HG02571 (cell line): ENCODE measurements around the gene CCR9.
"Not testable (repeated sequence)": the region's sequence is repeated elsewhere in the genome, so short reads cannot be mapped to it uniquely, and the experiment has no call there.

Experiments used
- ATAC-seq: cut with Tn5 transposase; IDR thresholded peaks from one replicate; pipeline ENCODE4 v1.9.1; 2021; ENCODE audit warnings: mild to moderate bottlenecking, moderate library complexity; ENCODE audit not compliant: unreplicated experiment

Gene CCR9, protein sequence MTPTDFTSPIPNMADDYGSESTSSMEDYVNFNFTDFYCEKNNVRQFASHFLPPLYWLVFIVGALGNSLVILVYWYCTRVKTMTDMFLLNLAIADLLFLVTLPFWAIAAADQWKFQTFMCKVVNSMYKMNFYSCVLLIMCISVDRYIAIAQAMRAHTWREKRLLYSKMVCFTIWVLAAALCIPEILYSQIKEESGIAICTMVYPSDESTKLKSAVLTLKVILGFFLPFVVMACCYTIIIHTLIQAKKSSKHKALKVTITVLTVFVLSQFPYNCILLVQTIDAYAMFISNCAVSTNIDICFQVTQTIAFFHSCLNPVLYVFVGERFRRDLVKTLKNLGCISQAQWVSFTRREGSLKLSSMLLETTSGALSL

DNA sequence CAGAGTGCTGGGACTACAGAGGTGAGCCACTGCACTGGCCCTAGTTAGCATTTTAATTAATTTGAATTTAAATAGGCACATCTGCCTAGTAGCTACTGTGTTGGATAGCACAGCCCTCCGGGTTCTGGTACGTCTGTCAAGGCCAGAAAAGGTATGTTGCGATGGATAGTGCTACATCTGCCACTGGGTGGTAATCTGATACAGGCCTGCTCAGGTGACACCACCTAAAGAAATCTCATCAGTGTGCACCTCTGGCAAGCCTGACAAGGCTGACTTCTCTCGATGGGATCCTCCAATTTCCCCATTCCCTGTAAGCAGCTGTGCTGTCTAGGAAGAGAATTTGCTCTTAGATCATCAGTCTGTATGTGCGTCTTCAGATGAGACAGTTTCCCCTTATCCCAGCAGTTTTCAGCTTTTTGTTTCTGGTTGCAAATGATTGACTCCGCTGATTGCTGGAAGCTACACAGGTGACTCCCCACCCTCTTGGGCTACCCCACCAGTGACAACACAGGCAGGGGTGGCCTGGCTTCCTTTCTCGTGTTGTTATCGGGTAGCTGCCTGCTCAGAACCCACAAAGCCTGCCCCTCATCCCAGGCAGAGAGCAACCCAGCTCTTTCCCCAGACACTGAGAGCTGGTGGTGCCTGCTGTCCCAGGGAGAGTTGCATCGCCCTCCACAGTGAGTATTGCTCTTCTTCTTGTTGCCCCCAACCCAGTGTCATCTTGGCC, at the start of gene CCR9:
Gene CCR9, plus strand, starts transcription at position 565 of the 727 bp plus-strand sequence. CDS start 8,391 bp downstream, outside the sequence.
- ATAC-seq, result no peak

DNA sequence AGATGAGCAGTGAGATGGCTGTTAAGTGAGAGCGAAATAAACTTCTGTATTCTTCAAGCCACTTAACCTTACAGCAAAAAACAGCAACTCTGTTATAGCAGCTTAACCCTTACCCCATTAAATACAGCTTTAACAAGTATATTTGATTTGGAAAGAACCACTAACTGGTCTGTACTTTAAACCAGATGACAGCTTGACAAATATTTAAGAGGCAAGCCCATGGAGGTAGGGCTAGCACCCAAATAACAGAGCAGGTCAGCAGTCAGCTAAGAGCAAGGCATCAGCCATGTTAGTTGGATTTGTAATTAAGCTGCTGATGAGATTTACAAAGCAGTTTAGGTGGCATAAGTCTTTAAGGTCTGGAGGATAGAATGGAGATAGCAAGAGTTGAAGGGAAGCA, 47.9 kb upstream of the CCR9 start:
- ATAC-seq, result no peak

DNA sequence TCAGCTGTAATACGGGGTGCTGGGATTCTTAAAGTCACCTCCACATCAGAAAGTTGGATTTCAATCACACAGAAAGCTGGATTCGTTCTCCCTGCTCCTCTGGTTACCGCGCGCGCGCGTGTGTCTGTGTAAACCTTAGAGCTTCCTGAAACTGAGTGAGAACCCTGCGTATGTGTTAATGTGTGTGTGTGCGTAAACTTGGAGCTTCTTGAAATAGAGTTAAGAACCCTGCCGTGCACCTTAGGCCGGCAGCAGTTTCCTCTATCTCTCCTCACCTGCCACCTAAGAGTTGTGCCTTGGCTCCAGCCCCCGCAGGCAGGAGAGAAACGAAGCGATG, 45.0 kb upstream of the CCR9 start:
- ATAC-seq, result peak; percentile 15

DNA sequence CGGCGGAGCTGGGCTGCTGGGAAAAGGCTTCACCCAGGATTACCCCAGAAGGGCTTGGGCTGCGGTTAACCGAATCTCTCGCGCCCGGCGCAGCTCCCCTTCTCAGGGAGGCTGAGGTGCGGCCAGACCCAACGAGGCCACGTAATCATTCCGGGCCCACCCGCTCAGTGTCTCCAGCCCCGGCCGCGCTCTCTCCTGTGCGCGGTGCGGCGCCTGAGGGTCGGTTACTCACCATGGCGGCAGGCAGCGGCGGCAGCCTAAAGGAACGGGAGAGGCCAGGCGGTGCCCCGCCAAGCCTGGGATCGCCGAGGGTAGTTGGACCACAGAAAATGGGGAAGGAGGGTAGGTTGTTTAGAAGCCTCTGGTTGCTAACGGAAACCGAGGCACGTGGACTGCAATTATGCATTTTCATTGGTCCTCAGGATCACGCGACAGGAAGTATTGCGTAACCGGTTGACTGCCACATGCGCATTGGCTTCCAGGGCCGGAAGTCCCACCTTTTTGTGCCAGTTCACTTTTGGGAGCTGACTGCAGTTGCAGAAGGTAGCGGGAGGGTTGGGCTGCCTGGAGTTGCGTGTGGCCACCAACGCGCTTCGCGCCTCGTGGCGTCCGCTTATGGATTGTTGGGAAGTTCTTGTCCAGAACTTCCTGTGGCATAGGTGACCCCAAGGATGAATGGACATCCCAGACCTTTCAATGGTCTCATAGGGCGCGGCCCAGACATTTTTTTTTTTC, 44.4 kb upstream of the CCR9 start, which contains the start of gene LZTFL1:
Gene LZTFL1, minus strand, starts transcription at position 363 of the 735 bp plus-strand sequence. Its CDS starts 128 bp downstream, at position 235.
- ATAC-seq, result peak; percentile 93

DNA sequence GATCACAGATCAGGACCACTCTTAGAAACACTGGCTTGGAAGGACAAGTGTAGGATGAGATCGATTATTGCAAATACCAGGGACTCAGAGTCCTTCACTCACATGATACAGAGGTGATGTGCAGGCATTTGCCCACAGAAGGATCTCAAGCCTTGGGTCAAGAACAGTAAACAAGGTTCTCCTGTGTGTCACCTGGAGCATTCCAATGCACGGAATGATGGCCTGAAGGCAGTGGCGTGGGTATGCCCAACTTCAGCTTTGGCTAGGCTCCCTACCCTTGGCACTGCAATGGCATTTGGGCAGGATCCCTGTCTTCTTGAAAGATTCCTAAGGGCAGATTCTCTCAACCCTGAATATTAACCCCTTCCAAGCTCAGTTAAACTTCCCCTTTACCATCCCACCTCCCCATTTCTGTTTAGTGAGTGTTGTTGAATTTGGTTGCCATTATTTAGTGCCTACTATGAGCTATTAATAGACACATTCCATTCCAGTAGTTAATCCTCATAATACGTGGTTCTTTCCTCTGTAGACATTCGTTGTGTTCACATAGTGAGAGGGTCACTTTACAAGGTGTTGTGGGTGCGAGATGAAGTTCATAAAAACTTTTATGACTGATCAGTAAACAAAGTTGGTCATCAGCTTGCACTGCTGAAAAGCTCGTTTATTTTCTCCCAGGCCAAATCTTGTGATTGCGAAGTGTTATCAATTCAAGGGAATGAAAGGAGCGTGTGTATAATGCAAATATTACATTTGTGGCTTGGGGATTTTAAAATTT, 43.3 kb upstream of the CCR9 start:
- no peak for ATAC-seq

DNA sequence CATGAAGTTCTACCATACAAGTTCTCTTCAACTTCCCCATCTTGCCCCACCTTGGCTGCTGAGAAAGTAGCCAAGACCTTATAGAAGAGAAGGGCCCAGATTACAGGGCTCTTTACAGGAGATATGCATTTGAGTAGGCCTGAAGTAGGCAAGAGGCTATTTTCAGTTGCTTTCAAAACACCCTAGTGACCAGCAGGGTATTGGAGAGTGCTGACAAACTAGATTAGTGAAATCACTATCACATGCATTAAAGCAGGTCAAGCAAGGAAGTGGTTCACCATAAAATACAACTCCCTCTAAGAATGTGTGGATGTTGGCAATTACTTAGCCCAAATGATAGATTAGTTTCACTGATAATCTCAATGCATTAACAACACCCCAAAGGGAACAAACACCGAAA, 41.7 kb upstream of the CCR9 start:
- no peak for ATAC-seq

DNA sequence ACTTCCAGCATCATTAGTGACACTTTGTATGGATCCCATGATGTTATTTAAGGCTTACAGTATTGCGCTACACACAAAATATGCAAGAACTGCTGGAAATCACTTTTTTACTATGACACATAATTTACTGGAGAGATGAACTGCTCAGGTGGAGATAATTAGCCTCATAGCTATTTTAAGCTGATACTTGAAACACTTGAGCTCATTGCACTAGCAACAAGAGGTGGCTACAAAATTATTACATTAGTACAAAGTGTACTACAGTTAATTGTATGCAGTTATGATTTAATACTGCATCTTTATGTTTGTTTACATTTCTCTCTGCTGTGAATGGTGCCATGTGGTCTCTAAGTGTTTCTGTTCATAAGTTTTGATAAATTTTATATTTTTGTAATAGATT, 38.0 kb upstream of the CCR9 start:
- no peak for ATAC-seq

DNA sequence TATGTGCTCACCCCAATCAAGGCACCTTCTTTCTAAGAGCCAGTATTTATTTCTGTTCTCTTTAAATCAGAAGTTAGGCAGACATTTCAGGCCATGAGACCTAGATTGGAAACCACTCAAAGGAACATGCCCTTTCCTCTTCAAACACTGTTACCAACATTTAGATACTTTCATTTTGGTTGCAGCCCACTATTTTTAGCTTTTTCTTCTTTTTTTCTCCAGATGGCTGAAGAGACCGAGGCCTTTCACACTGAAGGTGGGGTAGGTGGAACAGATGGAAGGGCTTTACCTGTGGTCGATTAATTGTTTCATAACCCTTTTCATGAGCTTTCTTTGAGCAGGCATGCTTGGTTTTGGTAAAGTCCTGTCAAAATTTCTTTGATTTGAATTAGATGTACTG, 33.5 kb upstream of the CCR9 start:
- no peak for ATAC-seq

DNA sequence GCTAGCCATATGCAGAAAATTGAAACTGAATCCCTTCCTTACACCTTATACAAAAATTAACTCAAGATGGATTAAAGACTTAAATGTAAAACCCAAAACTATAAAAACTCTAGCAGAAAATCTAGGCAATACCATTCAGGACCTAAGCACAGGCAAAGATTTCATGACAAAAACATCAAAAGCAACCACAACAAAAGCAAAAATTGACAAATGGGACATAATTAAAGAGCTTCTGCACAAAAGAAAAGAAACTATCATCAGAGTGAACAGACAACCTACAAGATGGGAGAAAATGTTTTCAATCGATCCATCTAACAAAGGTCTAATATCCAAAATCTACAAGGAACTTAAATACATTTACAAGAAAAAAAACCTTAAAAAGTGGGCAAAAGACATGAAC, 30.0 kb upstream of the CCR9 start:
- not testable (repeated sequence) for ATAC-seq

DNA sequence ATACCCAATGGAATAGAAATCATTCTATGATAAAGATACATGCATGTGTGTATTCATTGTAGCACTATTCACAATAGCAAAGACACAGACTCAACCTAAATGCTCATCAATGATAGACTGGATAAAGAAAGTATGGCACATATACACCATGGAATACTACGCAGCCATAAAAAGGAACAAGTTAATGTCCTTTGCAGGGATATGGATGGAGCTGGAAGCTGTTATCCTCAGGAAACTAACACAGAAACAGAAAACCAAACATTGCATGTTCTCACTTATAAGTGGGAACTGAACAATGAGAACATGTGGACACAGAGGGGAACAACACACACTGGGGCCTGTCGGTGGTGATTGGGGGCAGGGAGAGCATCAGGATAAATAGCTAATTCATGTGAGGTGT, 29.3 kb upstream of the CCR9 start:
- not testable (repeated sequence) for ATAC-seq

DNA sequence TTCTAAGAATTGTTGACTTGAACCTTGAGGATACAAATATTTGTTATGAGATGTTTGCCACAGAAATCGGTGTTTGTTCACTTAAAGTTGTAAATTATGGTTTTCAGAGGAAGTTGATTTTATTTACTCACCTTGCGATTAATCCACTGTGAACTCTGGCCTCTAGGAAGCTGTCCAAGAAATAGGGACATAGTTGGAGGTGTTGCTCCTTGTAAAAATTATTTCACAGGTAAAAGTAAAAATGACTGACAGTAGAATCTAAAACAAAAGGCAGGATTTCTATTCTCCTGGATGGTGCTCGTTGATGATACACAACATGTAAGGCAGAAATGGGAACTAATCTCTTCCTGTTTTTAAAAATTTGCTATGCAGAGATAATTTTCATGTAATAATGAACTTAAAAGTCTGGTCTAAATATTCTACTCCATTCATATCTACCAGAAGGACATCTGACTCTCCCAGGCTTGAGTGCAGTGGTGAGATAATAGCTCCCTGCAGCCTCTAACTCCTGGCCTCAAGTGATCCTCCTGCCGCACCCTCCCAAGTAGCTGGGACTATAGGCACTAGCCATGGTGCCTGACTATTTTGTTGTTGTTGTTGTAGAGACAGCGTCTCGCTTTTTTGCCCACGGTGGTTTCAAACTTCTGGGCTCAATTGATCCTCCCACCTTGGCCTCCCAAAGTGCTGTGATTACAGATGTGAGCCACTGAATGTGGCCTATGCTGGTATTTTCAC, 27.4 kb upstream of the CCR9 start:
- no peak for ATAC-seq

DNA sequence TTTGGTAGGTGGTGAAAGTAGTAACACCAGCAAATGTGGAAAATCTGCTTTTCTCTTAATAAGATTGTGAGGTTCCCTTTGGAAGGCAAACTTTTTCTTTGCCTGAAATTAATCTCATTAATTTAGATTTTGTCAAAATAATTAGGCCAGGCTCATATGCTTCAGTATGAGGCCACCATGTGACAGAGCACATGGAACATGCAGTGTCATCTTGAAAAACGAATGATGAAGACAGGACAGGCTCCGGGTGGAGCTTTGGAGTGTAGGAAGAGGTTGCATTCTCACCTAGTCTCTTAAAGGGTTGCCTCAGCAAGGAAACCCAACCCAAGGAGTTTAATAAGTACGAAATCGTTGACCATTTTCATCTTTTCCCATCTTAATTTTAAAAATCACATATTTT, 25.9 kb upstream of the CCR9 start:
- no peak for ATAC-seq

DNA sequence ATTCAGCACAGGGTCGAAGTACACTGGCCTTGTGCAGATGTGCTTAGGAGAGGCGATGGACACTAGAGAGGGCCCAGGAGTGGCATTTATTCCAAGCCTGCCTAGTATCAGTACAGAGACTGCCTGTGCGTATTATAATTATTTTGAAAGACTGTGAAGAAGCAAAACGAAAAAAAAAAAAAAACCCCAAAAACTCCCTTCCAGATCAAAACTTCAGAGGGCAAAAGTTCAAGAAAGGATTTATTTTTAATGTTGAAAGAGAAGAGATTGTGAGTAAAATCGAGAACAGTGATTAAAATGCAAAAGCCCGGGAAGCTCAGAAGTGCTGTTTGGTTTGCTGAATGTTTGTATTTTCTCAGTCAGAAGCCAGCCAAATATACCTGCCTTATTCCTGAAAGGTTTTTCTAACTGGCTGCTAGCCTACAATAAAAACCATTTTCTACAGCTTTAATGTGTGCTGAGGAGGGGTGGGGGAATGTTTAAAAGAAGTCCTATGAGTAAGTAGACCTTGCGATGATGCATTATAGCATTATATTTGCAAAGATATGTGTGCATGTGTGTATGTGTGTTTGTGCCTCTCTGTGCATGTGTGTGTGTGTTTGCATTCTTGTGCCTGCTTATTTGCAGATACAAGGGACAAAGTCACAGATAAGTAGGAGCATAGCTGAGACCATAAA, 25.2 kb upstream of the CCR9 start:
- no peak for ATAC-seq

DNA sequence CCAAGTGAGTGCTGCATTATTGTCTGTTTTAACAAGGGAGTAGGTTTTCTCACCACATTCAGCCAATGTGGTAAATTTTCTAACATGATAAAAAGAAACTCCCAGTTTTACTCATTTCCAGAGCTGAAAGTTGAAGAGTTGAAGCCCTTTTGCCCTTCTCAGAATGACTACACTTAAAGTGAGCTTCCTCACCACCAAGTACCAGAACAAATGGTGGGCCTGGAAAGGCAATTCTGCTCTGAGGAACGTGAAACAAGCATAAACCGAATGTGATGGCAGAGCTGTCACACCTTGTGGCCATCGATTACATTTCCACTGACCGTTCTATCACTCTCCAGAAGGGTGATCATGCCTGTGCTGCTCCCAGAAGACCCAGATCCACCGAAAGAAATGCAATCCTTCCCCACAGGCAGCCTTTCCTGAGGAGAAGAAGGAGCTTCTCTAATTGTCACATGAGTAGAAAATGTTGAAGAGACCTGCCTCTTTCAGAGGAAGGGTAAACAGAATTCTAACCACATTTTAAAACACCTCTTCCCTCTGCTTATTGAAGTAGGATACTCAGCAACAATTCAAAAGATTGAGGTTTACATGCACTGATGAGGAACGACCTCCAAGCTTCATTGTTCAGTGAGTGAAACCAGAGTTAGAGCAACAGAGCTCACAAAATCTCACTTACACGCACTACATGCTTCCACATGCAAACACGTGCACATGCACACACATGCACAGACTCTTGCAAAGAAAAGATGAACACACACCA, 21.4 kb upstream of the CCR9 start:
- peak; percentile 56 for ATAC-seq

DNA sequence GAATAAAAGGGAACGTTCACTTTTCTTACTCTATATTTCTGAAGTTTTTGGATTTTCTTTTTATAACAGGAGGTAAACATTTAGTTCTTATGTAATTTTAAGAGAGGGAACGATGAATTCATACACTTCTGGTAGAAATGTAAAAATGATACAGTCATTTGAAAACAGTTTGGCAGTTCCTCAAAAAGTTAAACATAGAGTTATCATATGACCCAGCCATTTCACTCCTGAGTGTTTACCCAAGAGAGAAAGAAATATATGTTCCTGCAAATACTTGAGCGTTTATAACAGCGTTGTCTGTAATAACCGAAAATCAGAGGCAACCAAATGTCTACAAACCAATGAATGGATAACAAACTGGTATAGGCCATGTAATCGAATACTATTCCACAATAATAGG, 20.8 kb upstream of the CCR9 start:
- ATAC-seq, result no peak

DNA sequence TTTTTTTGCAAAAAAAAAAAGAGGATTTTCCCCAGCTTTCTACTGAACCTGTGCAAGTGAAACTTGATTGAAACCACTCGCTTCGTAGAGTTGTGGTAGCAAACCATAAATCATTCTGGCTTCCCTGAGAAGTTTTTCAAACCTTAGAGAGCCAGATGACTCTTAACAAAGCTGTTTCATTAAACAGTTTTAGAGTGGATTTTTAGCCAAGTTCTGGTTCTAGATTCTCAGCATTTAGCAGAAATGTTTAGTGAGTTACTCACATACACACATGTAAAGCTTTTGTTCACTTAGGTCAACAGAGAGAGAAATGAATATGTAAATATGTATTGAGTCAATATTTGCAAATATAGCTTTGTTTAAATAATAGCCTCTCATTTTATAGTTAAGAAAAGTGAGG, 18.1 kb upstream of the CCR9 start:
- ATAC-seq, result no peak

DNA sequence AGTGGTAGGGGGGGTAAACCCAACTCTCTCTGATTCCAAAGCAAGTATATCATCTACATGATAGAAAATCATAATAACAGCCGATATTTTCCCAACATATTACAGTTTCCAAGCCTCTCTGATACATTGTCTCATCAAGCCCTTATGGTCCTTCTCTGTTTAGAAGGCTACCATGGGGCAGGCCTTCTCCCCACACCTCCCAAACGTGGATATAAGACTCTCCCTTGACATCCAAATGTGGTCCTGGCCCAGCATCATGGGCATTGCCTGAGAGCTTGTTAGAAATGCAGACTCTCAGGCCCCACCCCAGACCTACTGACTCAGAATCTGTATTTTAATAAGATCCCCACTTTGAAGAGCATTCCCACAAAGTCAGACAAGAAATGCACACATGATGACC, 17.7 kb upstream of the CCR9 start:
- ATAC-seq, result no peak

DNA sequence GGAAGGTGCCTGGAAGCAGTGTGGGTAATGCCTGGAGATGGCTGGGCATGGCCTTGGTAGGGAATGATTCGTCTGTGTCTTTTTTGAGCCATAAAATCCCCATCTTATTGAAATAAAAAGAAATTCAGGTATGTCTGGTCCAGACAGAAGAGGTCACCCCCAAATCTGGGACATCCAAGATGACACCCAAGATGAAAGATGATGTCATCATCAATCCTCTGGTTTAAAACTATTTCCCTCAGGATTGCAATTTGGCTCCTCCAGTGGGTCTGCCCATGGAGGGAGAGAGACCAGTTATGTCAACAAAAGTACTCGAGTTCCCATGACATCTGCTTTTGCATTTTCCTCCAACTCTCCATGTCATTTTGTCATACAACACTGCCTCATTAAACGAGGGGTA, 16.7 kb upstream of the CCR9 start:
- ATAC-seq, result no peak

DNA sequence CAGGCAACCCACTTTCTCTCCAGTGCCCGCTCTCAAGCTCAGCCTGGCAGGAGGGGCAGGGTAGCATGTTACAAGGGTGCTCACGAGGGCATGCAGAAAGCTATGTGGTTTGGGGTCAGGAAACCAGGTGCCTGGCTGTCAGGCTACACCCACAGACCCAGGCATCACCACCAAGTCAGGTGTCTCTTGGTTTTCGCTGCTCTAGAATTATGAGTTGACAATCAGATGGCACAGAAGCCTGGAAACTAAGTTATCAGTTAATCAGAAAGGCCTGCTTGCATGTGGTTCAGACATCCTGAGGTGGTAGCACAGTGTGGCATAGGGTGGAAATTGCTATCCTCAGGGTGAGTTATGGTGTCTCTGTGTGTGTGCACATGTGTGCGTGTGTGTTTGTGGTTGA, 16.2 kb upstream of the CCR9 start:
- no peak for ATAC-seq
